ENCODE data around the gene SLC22A14. TPM values are rescaled to one million over a fixed set of nuclear protein-coding genes. Genes with fewer than 3 reads are reported as not detected.

Gene SLC22A14
- total RNA-seq, 4 donors from 2014 or later, result not detected

DNA sequence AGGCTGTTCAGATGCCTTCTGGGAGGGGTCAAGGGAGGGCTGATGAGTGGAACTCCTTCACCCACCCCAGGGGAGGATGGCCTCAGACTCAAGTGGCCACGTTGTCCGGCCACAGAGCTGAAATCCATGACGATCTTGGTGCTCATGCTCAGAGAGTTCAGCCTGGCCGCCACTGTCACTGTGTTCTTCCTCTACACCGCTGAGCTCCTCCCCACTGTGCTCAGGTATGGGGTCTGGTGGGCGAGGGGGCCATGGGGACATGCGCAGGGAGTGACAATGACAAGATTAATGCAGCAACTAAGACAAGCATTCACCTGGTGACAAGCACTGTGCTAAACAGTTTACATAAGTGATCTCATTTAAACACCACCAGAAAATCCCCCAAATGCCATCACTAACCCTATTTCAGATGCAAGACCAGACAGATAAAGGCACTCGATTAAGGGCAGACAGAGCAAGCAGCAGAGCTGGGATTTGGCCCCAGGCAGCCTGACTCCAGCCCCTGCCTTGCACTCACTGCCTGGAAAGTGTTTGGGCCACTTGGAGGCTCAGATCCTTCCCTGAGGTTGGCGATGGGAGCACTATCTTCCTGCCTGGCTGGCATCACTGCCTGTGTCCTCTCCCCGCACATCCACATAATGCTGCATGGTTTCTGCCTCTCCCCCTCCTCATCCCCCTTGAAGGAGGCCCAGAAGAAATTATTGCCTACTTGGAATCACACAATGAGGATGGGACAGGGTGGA is 33.6 kb downstream of the SLC22A14 start:
- TF ChIP-seq, protein P1, sequence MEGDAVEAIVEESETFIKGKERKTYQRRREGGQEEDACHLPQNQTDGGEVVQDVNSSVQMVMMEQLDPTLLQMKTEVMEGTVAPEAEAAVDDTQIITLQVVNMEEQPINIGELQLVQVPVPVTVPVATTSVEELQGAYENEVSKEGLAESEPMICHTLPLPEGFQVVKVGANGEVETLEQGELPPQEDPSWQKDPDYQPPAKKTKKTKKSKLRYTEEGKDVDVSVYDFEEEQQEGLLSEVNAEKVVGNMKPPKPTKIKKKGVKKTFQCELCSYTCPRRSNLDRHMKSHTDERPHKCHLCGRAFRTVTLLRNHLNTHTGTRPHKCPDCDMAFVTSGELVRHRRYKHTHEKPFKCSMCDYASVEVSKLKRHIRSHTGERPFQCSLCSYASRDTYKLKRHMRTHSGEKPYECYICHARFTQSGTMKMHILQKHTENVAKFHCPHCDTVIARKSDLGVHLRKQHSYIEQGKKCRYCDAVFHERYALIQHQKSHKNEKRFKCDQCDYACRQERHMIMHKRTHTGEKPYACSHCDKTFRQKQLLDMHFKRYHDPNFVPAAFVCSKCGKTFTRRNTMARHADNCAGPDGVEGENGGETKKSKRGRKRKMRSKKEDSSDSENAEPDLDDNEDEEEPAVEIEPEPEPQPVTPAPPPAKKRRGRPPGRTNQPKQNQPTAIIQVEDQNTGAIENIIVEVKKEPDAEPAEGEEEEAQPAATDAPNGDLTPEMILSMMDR (IDR thresholded peaks at IDR 0.05; ENCODE audit: low read depth), result no peak

DNA sequence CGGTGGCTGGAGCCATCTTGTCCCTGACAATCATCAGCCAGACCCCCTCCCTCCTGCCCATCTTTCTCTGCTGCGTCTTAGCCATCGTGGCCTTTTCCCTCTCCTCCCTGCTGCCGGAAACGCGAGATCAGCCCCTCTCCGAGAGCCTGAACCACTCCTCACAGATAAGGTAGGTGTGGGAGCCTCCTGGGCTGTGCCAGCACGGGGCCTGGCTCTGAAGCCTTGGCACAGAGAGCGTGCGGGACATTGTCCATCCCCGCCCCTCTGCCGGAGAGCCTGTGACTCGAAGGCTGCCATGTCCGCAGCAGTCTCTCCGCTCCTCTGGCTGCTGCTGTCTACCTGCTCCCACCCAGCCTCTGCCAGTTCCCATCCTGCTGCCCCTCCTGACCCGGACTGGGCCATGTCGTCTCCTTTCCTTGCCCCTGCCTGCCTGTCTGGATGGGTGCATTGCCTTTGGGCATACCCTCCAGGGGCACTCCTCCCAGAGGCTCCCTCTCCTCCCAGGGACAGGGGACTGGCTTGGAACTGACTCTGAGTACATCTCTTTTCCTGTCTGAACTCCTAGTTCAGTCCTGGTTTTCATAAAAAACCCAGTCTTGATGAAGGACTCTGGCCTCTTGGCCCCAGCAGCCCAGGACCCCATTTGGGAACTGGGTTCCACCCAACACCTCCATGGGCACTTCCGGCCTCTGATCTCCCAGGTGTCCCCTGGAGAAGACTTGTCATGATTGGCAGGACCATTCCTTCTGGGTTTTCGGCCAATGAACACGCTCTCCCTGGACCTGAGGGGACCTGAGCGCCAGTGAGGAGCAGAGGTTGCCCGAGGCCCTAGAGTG is 34.5 kb downstream of the SLC22A14 start:
- TF ChIP-seq, protein P1 (IDR thresholded peaks at IDR 0.05; ENCODE audit: low read depth), result no peak

DNA sequence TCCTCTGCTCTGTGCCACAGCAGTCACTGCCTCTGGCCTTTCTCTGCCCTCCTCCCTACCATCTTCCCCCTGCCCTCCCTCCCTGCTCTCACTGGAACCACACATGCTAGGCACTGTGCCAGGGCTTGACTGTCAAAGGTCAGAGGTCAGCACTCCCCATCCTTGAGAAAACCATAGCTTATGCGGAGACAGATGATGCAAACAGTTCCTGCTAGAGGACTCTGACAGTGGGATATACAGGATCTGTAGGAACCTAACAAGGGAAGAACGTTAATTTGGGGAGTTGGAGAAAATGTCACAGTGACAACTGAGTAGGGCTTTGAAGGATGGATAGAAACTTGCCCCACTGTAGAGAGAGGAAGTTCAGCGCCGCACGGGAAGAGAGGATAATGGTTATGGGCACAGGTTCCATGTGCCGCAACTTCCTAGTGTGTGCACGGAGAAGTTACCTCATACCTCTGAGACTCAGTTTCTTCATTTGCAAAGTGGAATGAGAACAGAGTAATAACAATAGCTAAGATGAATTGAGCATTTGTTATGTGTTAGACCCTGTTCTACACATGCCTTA is 35.2 kb downstream of the SLC22A14 start:
- TF ChIP-seq, protein P1 (IDR thresholded peaks at IDR 0.05; ENCODE audit: low read depth), result no peak

DNA sequence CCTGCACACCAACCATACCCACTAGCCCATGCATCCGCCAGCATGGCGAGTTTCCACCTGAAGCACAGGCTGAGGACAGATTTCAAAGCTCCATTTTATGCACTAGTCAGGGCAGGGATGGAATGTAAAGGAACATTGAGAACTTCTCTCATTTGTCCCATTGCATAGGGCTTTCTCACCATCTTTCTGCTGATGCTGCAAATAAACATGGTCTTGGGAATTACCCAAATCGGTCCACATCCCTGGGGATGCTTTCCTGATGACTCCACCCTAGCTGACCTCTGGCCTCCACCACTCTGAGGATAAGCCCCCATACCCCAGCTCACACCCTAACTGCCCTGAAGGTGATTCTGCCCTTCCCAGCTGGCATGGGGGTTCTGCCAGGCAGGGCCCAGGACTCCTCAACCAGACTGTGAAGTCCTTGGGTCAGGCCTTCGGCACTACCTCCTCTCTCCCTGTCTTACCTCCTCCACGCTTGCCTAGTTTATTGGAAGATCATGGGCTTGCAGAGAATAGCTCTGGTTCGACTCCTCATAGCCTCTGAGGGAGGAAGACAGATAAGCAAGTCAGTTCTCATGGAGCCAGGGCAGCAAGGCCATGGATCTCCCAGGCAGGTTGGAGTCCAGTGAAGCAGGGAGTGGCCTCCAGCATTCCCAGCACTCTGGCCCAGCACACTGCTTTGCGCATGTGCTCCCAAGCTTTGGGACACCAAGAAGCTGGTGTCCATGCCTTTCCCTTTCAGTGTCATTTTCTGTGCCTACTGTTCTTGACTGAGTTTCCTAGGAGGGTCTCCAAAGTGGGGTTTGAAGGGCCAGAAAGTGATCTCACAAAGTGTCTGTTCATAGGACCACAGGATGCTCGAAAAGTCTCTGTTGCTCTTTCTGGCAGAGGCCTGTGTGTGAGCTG is 36.9 kb downstream of the SLC22A14 start:
- TF ChIP-seq, protein P1 (IDR thresholded peaks at IDR 0.05; ENCODE audit: low read depth), result no peak

DNA sequence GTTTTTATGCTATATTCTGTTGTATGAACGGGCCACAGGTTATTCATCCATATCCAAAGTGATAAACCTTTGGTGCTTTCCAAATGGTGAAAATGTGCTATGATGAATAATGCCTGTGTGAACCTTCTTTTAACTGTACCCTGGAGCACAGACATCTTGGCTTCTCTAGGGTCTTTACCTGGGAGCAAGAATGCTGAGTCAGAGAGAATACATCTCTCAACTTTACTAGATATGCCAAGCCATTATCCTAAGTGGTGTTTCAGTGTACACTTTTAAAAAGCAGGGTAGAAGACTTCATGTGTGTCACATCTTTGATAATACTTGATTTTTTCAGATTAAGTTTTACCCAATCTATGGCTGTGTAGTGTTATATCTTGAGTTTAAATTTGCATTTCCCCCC is 41.0 kb downstream of the SLC22A14 start:
- TF ChIP-seq, protein P1 (IDR thresholded peaks at IDR 0.05; ENCODE audit: low read depth), result no peak

DNA sequence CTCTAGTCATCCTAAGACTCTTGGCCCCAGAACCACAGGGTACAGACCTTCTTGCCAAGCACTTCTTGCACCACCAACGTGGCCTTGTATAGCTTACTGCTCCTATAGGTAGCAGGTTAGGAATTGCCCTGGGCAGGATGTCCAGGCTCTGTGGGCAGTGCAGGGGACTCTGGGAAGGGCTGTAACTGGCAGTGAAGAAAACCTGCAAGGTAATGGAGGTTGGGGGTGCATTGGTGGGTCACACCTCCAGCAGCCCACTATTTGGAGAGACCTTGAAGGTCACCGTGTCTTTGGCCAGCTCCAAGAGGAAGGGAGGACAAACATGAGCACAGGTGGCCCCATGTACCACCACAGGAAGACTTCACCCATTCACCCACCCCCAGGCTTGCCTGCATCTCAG is 43.2 kb downstream of the SLC22A14 start:
- TF ChIP-seq, protein P1 (IDR thresholded peaks at IDR 0.05; ENCODE audit: low read depth), result no peak

Measured in subcutaneous adipose tissue (tissue), 4 donors.